ENCODE measurements around the gene GPHN. TPM values are rescaled to one million over a fixed set of nuclear protein-coding genes. Genes with fewer than 3 reads are reported as not detected.

Gene GPHN
- total and polyA plus RNA-seq, 7 donors, result 8.1 to 39.7 (median 22.3) TPM

GRCh38 chr14:66636240-66636639 is 128.3 kb downstream of the GPHN start:
- no peaks in the 10 kb centered on the region for H3K27me3 ChIP-seq (ENCODE audit: insufficient read depth in 3 of 3, low read length in 2 of 3)
- no peak for ATAC-seq

GRCh38 chr14:66638689-66639088 is 130.7 kb downstream of the GPHN start:
- intact Hi-C loops (cut with DNase I), result no loop called here
- Histone ChIP-seq H3K4me3 (no peak overlapping the region), H3K9me3 (no peaks in the 10 kb centered on the region), H3K27ac (no peak overlapping the region), H3K36me3 (ENCODE audit: insufficient read depth in 1 of 2, low read depth in 1 of 2) (no peaks in the 10 kb centered on the region), H3K4me1 (peaks cover 20% of the 10 kb centered on the region), H3K27me3 (ENCODE audit: insufficient read depth in 3 of 3, low read length in 2 of 3) (no peaks in the 10 kb centered on the region)
- no peak for TF ChIP-seq CTCF (IDR thresholded peaks at IDR 0.05)
- ATAC-seq (no peak), DNase-seq (no peak)
- WGBS, 3 donors, result 93 to 96% (median 95%) methylated on average over 2 of the region's 2 CpGs

More at GRCh38 chr14:66636240-66636639, 128.3 kb downstream of the GPHN start:
- no peak for DNase-seq
- no peak for TF ChIP-seq CTCF (IDR thresholded peaks at IDR 0.05)
- H3K4me1 ChIP-seq, result peaks cover 1% of the 10 kb centered on the region
- H3K9me3 ChIP-seq, result no peaks in the 10 kb centered on the region
- H3K4me3 ChIP-seq, result no peak overlapping the region
- intact Hi-C loops (cut with DNase I), result no loop called here
- no peaks in the 10 kb centered on the region for H3K36me3 ChIP-seq (ENCODE audit: insufficient read depth in 1 of 2, low read depth in 1 of 2)
- H3K27ac ChIP-seq, result no peak overlapping the region

- Histone ChIP-seq H3K36me3 (ENCODE audit: insufficient read depth in 1 of 2, low read depth in 1 of 2) (no peaks in the 10 kb centered on the region), H3K4me3 (no peak overlapping the region), H3K27ac (no peak overlapping the region), H3K27me3 (ENCODE audit: insufficient read depth in 3 of 3, low read length in 2 of 3) (no peaks in the 10 kb centered on the region), H3K4me1 (peaks cover 24% of the 10 kb centered on the region), H3K9me3 (no peaks in the 10 kb centered on the region)
- no peak for DNase-seq
- no peak for TF ChIP-seq CTCF (IDR thresholded peaks at IDR 0.05)
- peak in 3 of 4 donors; percentile 46 to 83 (median 66) for ATAC-seq
- intact Hi-C loops (cut with DNase I), result loop anchor here in 1 of 2 donors (10.0 kb wide), 1 partner anchor 137 kb away; the partner anchor contains the start of gene GPHN
- WGBS, 3 donors, result 28 to 68% (median 36%) methylated on average over 2 of the region's 2 CpGs
Observed at GRCh38 chr14:66641861-66642635, 134.1 kb downstream of the GPHN start.

- no peak overlapping the region for H3K27ac ChIP-seq
- no peaks in the 10 kb centered on the region for H3K27me3 ChIP-seq (ENCODE audit: insufficient read depth in 3 of 3, low read length in 2 of 3)
- H3K4me3 ChIP-seq, result no peak overlapping the region
- no peaks in the 10 kb centered on the region for H3K9me3 ChIP-seq
- intact Hi-C loops (cut with DNase I), result loop anchor here in 1 of 2 donors (10.0 kb wide), 1 partner anchor 139 kb away; the partner anchor contains the start of gene GPHN
- no peak for TF ChIP-seq CTCF (IDR thresholded peaks at IDR 0.05)
- no peak for ATAC-seq
- DNase-seq, result no peak
- peaks cover 24% of the 10 kb centered on the region for H3K4me1 ChIP-seq
- H3K36me3 ChIP-seq (ENCODE audit: insufficient read depth in 1 of 2, low read depth in 1 of 2), result no peaks in the 10 kb centered on the region
Observed at GRCh38 chr14:66643344-66643743, 135.4 kb downstream of the GPHN start.
